ENCODE measurements around the gene LYRM4.

LYRM4 gene

DNA sequence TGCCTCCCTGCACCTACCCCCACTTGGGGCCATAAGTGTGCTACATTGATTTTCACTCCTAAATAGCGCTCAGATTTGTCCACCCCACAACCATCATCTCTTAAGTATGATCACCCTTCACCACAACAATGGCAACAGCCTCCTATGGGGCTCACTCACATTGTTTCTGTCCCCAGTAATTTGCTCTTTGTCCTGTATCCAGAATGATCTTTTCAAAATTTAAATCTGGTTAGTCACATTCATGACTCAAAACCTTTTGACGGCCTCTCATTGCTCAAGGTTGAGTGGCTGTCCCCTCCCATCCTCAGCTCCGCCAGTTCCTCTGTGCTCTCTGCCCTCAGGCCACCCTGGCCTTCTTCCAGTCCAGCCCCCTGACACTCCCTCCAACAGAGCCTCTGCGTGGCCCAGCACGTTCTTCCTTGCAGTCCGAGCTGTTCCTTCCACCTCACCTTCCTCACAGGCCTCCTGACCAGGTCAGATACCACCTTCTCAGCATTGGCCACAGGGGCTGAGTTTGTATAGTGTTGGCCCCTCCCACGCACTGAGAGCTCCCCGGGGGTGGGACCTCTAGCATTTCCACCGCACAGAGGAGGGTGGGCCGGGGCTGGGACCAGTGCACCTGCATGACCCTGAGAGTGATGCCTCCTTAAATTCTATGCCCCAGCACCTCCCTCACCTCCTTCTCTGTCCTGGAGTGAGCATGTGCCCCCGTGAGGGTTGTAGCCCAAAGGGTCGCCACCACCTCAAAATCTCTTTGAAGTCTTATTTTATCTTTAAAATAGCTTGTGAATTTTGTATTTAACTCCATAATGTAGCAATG, 178.1 kb downstream of the LYRM4 start:
- POLR2A ChIA-PET, result interaction anchor here (0.6 kb wide), 2 partner anchors 25 to 1044 kb away, joined by 3 to 4 read pairs; no protein-coding TSS in a partner anchor
- no peaks in the 10 kb centered on the region for H3K9me3 ChIP-seq (ENCODE audit: control insufficient read depth, insufficient read depth, low read depth, low read length)
- H3K4me1 ChIP-seq (ENCODE audit: control insufficient read depth, insufficient read depth, low read length), result no peaks in the 10 kb centered on the region
- H3K4me3 ChIP-seq (ENCODE audit: low read depth, low read length), result no peak overlapping the region
- CTCF ChIA-PET, result interaction anchor here (0.6 to 1.2 kb wide), 5 partner anchors 25 to 800 kb away, joined by 3 to 4 read pairs (median 3); no protein-coding TSS in a partner anchor
- H3K36me3 ChIP-seq (ENCODE audit: control insufficient read depth in 2 of 2, insufficient read depth in 1 of 2, low read length in 2 of 2), result no peaks in the 10 kb centered on the region
- TF ChIP-seq HOXD13 (CRISPR knock-in tag; IDR thresholded peaks at IDR 0.05; ENCODE audit: borderline replicate concordance) (0 out of 2 replicates have a peak, but pooled peaks have one; percentile 29), ZSCAN4 (tag by site-specific recombination; IDR thresholded peaks at IDR 0.05) (no peak)
- no peak overlapping the region for H3K27ac ChIP-seq (ENCODE audit: extremely low read depth, low read depth, low read length)

GRCh38 chr6:5081955-5082354, 178.8 kb downstream of the LYRM4 start:
- Histone ChIP-seq H3K36me3 (ENCODE audit: control insufficient read depth in 2 of 2, insufficient read depth in 1 of 2, low read length in 2 of 2) (no peaks in the 10 kb centered on the region), H3K27ac (ENCODE audit: extremely low read depth, low read depth, low read length) (no peak overlapping the region), H3K9me3 (ENCODE audit: control insufficient read depth, insufficient read depth, low read depth, low read length) (no peaks in the 10 kb centered on the region), H3K4me1 (ENCODE audit: control insufficient read depth, insufficient read depth, low read length) (no peaks in the 10 kb centered on the region), H3K4me3 (ENCODE audit: low read depth, low read length) (no peak overlapping the region)
- CTCF ChIA-PET, result interaction anchor here (0.6 to 1.2 kb wide), 3 partner anchors 24 to 64 kb away, joined by 3 read pairs; no protein-coding TSS in a partner anchor
- POLR2A ChIA-PET, result no interaction called here
- TF ChIP-seq HOXA7 (CRISPR knock-in tag; IDR thresholded peaks at IDR 0.05; ENCODE audit: borderline replicate concordance) (no peak), ZNF133 (tag by site-specific recombination; IDR thresholded peaks at IDR 0.05) (no peak), ZFHX2 (tag by site-specific recombination; conservative IDR thresholded peaks at IDR 0.05) (no peak), ZSCAN5A (tag by site-specific recombination; IDR thresholded peaks at IDR 0.05) (no peak), ZFP3 (tag by site-specific recombination; IDR thresholded peaks at IDR 0.05; ENCODE audit: low read depth) (no peak), ZNF280D (tag by site-specific recombination; IDR thresholded peaks at IDR 0.05) (no peak), ZNF837 (tag by site-specific recombination; IDR thresholded peaks at IDR 0.05) (no peak), ZNF37A (tag by site-specific recombination; IDR thresholded peaks at IDR 0.05) (no peak), ZNF530 (tag by site-specific recombination; IDR thresholded peaks at IDR 0.05; ENCODE audit: low read depth) (no peak), ZNF660 (tag by site-specific recombination; IDR thresholded peaks at IDR 0.05) (no peak), ZNF792 (tag by site-specific recombination; IDR thresholded peaks at IDR 0.05) (no peak), ZNF292 (tag by site-specific recombination; IDR thresholded peaks at IDR 0.05; ENCODE audit: borderline replicate concordance, low read depth) (no peak), ZNF48 (tag by site-specific recombination; IDR thresholded peaks at IDR 0.05) (no peak)
- TF ChIP-seq, protein P1, sequence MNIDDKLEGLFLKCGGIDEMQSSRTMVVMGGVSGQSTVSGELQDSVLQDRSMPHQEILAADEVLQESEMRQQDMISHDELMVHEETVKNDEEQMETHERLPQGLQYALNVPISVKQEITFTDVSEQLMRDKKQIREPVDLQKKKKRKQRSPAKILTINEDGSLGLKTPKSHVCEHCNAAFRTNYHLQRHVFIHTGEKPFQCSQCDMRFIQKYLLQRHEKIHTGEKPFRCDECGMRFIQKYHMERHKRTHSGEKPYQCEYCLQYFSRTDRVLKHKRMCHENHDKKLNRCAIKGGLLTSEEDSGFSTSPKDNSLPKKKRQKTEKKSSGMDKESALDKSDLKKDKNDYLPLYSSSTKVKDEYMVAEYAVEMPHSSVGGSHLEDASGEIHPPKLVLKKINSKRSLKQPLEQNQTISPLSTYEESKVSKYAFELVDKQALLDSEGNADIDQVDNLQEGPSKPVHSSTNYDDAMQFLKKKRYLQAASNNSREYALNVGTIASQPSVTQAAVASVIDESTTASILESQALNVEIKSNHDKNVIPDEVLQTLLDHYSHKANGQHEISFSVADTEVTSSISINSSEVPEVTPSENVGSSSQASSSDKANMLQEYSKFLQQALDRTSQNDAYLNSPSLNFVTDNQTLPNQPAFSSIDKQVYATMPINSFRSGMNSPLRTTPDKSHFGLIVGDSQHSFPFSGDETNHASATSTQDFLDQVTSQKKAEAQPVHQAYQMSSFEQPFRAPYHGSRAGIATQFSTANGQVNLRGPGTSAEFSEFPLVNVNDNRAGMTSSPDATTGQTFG (tag by site-specific recombination; IDR thresholded peaks at IDR 0.05; ENCODE audit: borderline replicate concordance), result no peak
- TF ChIP-seq, protein P2, sequence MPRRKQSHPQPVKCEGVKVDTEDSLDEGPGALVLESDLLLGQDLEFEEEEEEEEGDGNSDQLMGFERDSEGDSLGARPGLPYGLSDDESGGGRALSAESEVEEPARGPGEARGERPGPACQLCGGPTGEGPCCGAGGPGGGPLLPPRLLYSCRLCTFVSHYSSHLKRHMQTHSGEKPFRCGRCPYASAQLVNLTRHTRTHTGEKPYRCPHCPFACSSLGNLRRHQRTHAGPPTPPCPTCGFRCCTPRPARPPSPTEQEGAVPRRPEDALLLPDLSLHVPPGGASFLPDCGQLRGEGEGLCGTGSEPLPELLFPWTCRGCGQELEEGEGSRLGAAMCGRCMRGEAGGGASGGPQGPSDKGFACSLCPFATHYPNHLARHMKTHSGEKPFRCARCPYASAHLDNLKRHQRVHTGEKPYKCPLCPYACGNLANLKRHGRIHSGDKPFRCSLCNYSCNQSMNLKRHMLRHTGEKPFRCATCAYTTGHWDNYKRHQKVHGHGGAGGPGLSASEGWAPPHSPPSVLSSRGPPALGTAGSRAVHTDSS (tag by site-specific recombination; IDR thresholded peaks at IDR 0.05), result no peak

Measured in HEK293 (cell line).